Fibroblast of mammary gland (primary cell): ENCODE data around the gene CAND2.

ENCODE experiments used
- DNase-seq: peaks from one replicate; pipeline ENCODE4 v3.0.0-alpha.2; 2010; ENCODE audit warnings: low read depth
- H3K4me3 ChIP-seq: 2 replicates; pipeline ENCODE4 v1.5.1; 2011; ENCODE audit warnings: low read depth, mild to moderate bottlenecking, low read length, moderate library complexity; ENCODE audit not compliant: control insufficient read depth
- CTCF ChIP-seq: conservative IDR thresholded peaks from 2 replicates; pipeline ENCODE4 v1.5.1; 2011; ENCODE audit warnings: low read depth, low read length, inconsistent platforms; ENCODE audit not compliant: control insufficient read depth, insufficient read depth

The CAND2 gene

DNA sequence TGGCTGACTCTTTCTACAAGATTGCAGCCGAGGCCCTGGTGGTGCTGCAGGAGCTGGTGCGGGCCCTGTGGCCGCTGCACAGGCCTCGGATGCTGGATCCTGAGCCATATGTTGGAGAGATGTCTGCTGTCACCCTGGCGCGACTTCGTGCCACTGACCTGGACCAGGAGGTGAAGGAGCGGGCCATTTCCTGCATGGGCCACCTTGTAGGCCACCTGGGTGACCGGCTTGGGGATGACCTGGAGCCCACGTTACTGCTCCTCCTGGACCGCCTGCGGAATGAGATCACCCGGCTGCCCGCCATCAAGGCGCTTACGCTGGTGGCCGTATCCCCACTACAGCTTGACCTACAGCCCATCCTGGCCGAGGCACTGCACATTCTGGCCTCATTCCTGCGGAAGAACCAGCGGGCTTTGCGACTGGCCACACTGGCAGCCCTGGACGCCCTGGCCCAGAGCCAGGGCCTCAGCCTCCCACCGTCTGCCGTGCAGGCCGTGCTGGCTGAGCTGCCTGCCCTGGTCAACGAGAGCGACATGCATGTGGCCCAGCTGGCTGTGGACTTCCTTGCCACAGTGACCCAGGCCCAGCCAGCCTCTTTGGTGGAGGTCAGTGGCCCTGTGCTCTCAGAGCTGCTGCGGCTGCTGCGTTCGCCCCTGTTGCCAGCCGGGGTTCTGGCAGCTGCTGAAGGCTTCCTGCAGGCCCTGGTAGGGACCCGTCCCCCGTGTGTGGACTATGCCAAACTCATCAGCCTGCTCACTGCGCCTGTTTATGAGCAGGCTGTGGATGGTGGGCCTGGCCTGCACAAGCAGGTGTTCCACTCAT lies 20.3 kb downstream of the CAND2 start:
- no peak for TF ChIP-seq CTCF
- H3K4me3 ChIP-seq, result no peak overlapping the region
- DNase-seq, result no peak

DNA sequence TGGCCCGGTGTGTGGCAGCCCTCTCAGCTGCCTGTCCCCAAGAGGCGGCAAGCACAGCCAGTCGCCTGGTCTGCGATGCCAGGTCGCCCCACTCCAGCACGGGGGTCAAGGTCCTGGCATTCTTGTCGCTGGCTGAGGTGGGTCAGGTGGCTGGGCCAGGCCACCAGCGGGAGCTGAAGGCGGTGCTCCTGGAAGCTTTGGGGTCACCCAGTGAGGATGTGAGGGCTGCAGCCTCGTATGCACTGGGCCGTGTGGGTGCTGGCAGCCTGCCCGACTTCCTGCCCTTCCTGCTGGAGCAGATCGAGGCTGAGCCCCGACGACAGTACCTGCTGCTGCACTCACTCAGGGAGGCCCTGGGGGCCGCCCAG lies 20.8 kb downstream of the CAND2 start:
- no peak for TF ChIP-seq CTCF
- no peak overlapping the region for H3K4me3 ChIP-seq
- DNase-seq, result no peak

GRCh38 chr3:12818273-12818672 lies 21.8 kb downstream of the CAND2 start:
- no peak for DNase-seq
- no peak for TF ChIP-seq CTCF
- H3K4me3 ChIP-seq, result no peak overlapping the region

GRCh38 chr3:12818773-12819172 lies 22.3 kb downstream of the CAND2 start:
- TF ChIP-seq CTCF, result no peak
- no peak for DNase-seq
- H3K4me3 ChIP-seq, result no peak overlapping the region

- no peak overlapping the region for H3K4me3 ChIP-seq
- TF ChIP-seq CTCF, result peak; percentile 34
Measured at GRCh38 chr3:12822725-12823373, 26.4 kb downstream of the CAND2 start.

DNA sequence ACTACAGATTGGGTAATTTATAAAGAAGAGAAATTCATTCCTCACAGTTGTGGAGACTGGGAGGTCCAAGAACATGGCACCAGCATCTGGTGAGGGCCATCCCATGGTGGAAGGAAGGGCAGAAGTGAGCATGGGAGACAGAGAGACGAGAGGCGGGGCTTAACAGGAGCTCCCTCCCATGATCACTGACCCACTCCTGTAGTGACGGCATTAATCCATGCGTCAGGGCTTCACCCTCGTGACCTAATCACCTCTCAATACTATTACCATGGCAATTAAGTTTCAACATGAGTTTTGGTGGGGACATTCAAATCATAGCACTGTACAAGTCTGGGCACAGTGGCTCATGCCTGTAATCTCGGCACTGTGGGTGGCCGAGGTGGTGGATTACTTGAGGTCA lies 27.8 kb downstream of the CAND2 start:
- TF ChIP-seq CTCF, result no peak
- DNase-seq, result no peak
- H3K4me3 ChIP-seq, result no peak overlapping the region

More at GRCh38 chr3:12822725-12823373, 26.4 kb downstream of the CAND2 start:
- DNase-seq, result peak; percentile 35
